B cell (primary cell): ENCODE results near the gene AGAP1. TPM values are rescaled to one million over a fixed set of nuclear protein-coding genes. Genes with fewer than 3 reads are reported as not detected.

Experiments used
- ATAC-seq: fragments of 200-7000 bp; cut with Tn5 transposase; one replicate; pipeline ENCODE4 v1.10.0; 2021; ENCODE audit warnings: low read depth, mild to moderate bottlenecking, moderate number of reproducible peaks, moderate library complexity
- CTCF ChIA-PET: fragments of 350-600 bp; sonication (Branson Sonifier 250); formaldehyde crosslinking; loops from one replicate; lab custom pipeline; 2021; ENCODE audit warnings: antibody characterized with exemption, inconsistent platforms; lab: Charles Lee
- POLR2A ChIA-PET: fragments of 350-600 bp; sonication (Branson Sonifier 250); formaldehyde crosslinking; loops from one replicate; lab custom pipeline; 2021; ENCODE audit warnings: antibody characterized with exemption; lab: Charles Lee
- DNase-seq: peaks from one replicate; pipeline ENCODE4 v3.0.0; 2013
- H2AFZ ChIP-seq: 2 replicates; pipeline ENCODE4 v1.6.1; 2012; ENCODE audit warnings: mild to moderate bottlenecking, low read depth, low read length; ENCODE audit not compliant: insufficient read depth, poor library complexity, severe bottlenecking
- H3K27ac ChIP-seq, 2 donors: 1 replicate in 1 of 2; 2 replicates in 1 of 2; pipeline ENCODE4 v1.5.1; 2012 to 2013; ENCODE audit warnings: low read length in 2 of 2, mild to moderate bottlenecking in 2 of 2, moderate library complexity in 1 of 2
- H3K27me3 ChIP-seq, 4 experiments: fragments of 200-600 bp in 1 of 4; sonication (generic) in 1 of 4; replicated peaks in 1 of 4; 1 replicate in 2 of 4; 2 replicates in 2 of 4; pipeline versions ENCODE4 v1.6.1 to v1.7.0; 2013 to 2016; ENCODE audit warnings: low read length in 3 of 4, mild to moderate bottlenecking in 2 of 4, mixed read lengths in 1 of 4, moderate library complexity in 1 of 4; ENCODE audit not compliant: insufficient read depth in 4 of 4, control insufficient read depth in 3 of 4; ENCODE audit errors: control extremely low read depth in 1 of 4
- H3K36me3 ChIP-seq, 2 experiments: replicated peaks in 1 of 2; 1 replicate in 1 of 2; 2 replicates in 1 of 2; pipeline versions ENCODE4 v1.6.1 to v1.7.1; 2013; ENCODE audit warnings: low read length in 1 of 2; ENCODE audit not compliant: insufficient read depth in 2 of 2, control insufficient read depth in 1 of 2; ENCODE audit errors: control extremely low read depth in 1 of 2, extremely low read depth in 1 of 2
- H3K4me1 ChIP-seq, 2 donors: fragments of 200-600 bp in 1 of 2; sonication (generic) in 1 of 2; 1 replicate in 1 of 2; 2 replicates in 1 of 2; pipeline versions ENCODE4 v1.5.1 to v1.6.1; 2013 to 2017; ENCODE audit warnings: low read length in 2 of 2; ENCODE audit not compliant: control insufficient read depth in 2 of 2, insufficient read depth in 2 of 2
- H3K4me2 ChIP-seq: replicated peaks from 2 replicates; pipeline ENCODE3; 2012; ENCODE audit warnings: mild to moderate bottlenecking, low read depth, low read length; ENCODE audit not compliant: poor library complexity, severe bottlenecking
- H3K4me3 ChIP-seq, 5 experiments: fragments of 200-600 bp in 1 of 5; sonication (generic) in 1 of 5; 1 replicate in 3 of 5; 2 replicates in 2 of 5; pipeline versions ENCODE4 v1.5.1 to v1.7.0; 2011 to 2016; ENCODE audit warnings: low read length in 4 of 5, mild to moderate bottlenecking in 4 of 5, low read depth in 2 of 5, control low read depth in 1 of 5, moderate library complexity in 1 of 5; ENCODE audit not compliant: insufficient read depth in 1 of 5; ENCODE audit errors: control extremely low read depth in 1 of 5, extremely low read depth in 1 of 5
- H3K79me2 ChIP-seq: fragments of 200-600 bp; sonication (generic); one replicate; pipeline ENCODE4 v1.6.0; 2016; ENCODE audit warnings: low read length; ENCODE audit not compliant: control insufficient read depth, insufficient read depth
- H3K9ac ChIP-seq: fragments of 200-600 bp; sonication (generic); 2 replicates; pipeline ENCODE4 v1.6.1; 2017; ENCODE audit warnings: mild to moderate bottlenecking, low read length, moderate library complexity
- H3K9me3 ChIP-seq, 3 donors: one replicate each; pipeline versions ENCODE4 v1.6.1 to v1.7.1; 2013; ENCODE audit warnings: low read length in 2 of 3; ENCODE audit not compliant: control insufficient read depth in 2 of 3, insufficient read depth in 1 of 3; ENCODE audit errors: control extremely low read depth in 1 of 3
- H4K20me1 ChIP-seq: 2 replicates; pipeline ENCODE4 v1.6.0; 2012; ENCODE audit warnings: mild to moderate bottlenecking, low read length; ENCODE audit not compliant: insufficient read depth, control insufficient read depth, poor library complexity, severe bottlenecking
- H3K27ac Mint-ChIP-seq: one replicate; pipeline ENCODE4 v1.8.0; 2021; ENCODE audit warnings: mixed read lengths
- H3K27me3 Mint-ChIP-seq: one replicate; pipeline ENCODE4 v1.8.0; 2021; ENCODE audit warnings: mixed read lengths
- H3K4me1 Mint-ChIP-seq: one replicate; pipeline ENCODE4 v1.8.0; 2021; ENCODE audit warnings: mixed read lengths
- H3K4me3 Mint-ChIP-seq: one replicate; pipeline ENCODE4 v1.8.0; 2021; ENCODE audit warnings: mixed read lengths
- H3K9me3 Mint-ChIP-seq: one replicate; pipeline ENCODE4 v1.8.0; 2022; ENCODE audit warnings: mixed read lengths; ENCODE audit not compliant: insufficient read depth
- CTCF ChIP-seq: fragments of 200-600 bp; IDR thresholded peaks from one replicate; pipeline ENCODE4 v1.8.0; 2022; ENCODE audit warnings: antibody characterized with exemption, mild to moderate bottlenecking
- EZH2 ChIP-seq: IDR thresholded peaks from 2 replicates; pipeline ENCODE4 v1.6.1; 2012; ENCODE audit warnings: borderline replicate concordance, low read depth, mild to moderate bottlenecking, moderate library complexity, low read length; ENCODE audit not compliant: insufficient read depth, poor library complexity, severe bottlenecking
- WGBS: methylation state at CpG from one replicate; pipeline ENCODE4 v1.1.5; 2013; ENCODE audit warnings: missing lambda C conversion rate; ENCODE audit not compliant: insufficient coverage; 5-methylcytosine and 5-hydroxymethylcytosine counted together
- intact Hi-C: fragments of 100-400 bp; cut with micrococcal nuclease; formaldehyde crosslinking; loops from one replicate; pipeline ENCODE4 v1.10.0; 2022
- polyA plus RNA-seq: library from polyadenylated mRNA; depleted of rRNA; stranded (reverse); fragments of >200 nt; gene quantifications from 2 replicates; pipeline ENCODE4 v1.2.3, GENCODE V29; 2012
- total RNA-seq, 2 donors: library from RNA; stranded (reverse); fragments of 120-200 nt in 1 of 2; gene quantifications; 1 replicate in 1 of 2; 2 replicates in 1 of 2; pipeline versions ENCODE4 v1.2.3 to v1.2.4, GENCODE V29; 2013 to 2022

Gene AGAP1
- total and polyA plus RNA-seq, 2 donors (not counting 1 experiment from before 2014, with no cell fraction given), result 0.01 TPM; not detected in 1

- intact Hi-C loops, result no loop called here
- H4K20me1 ChIP-seq, result no peaks in the 10 kb centered on the region
- no peaks in the 10 kb centered on the region for H3K27me3 Mint-ChIP-seq
- H3K27ac ChIP-seq, result no peak overlapping the region
- H3K4me3 Mint-ChIP-seq, result no peak overlapping the region
- H3K79me2 ChIP-seq, result no peaks in the 10 kb centered on the region
- peaks cover 0 to 9% (median 0%) of the 10 kb centered on the region in 3 donors for H3K9me3 ChIP-seq
- no peak overlapping the region for H3K4me3 ChIP-seq
- H3K4me1 Mint-ChIP-seq, result no peaks in the 10 kb centered on the region
- no peak overlapping the region for H3K4me2 ChIP-seq
- ATAC-seq, result no peak
- no peaks in the 10 kb centered on the region for H3K4me1 ChIP-seq
- no peak overlapping the region for H3K27ac Mint-ChIP-seq
- H3K27me3 ChIP-seq, result no peaks in the 10 kb centered on the region
- no peak for DNase-seq
- WGBS, result 87% methylated on average over 9 of the region's 10 CpGs
- H3K36me3 ChIP-seq, result no peaks in the 10 kb centered on the region
- TF ChIP-seq EZH2, result no peak
- TF ChIP-seq CTCF, result no peak
- ChIA-PET POLR2A (no interaction called here), CTCF (no interaction called here)
- H3K9me3 Mint-ChIP-seq, result no peaks in the 10 kb centered on the region
- no peak overlapping the region for H3K9ac ChIP-seq
- H2AFZ ChIP-seq, result no peak overlapping the region
Measured at GRCh38 chr2:236047176-236047575, 553.3 kb downstream of the AGAP1 start.

GRCh38 chr2:236047886-236048540, 554.2 kb downstream of the AGAP1 start:
- H3K4me2 ChIP-seq, result no peak overlapping the region
- H3K4me3 Mint-ChIP-seq, result no peak overlapping the region
- no peak overlapping the region for H3K4me3 ChIP-seq
- H2AFZ ChIP-seq, result no peak overlapping the region
- no peaks in the 10 kb centered on the region for H3K27me3 ChIP-seq
- no peak overlapping the region for H3K9ac ChIP-seq
- CTCF ChIA-PET, result no interaction called here
- H3K36me3 ChIP-seq, result no peaks in the 10 kb centered on the region
- no peak overlapping the region for H3K27ac Mint-ChIP-seq
- peaks cover 0 to 9% (median 0%) of the 10 kb centered on the region in 3 donors for H3K9me3 ChIP-seq
- no peaks in the 10 kb centered on the region for H4K20me1 ChIP-seq
- no peaks in the 10 kb centered on the region for H3K27me3 Mint-ChIP-seq
- TF ChIP-seq EZH2 (no peak), CTCF (no peak)
- intact Hi-C loops, result no loop called here
- POLR2A ChIA-PET, result no interaction called here
- peaks cover 2% of the 10 kb centered on the region for H3K9me3 Mint-ChIP-seq
- 95% methylated on average over 5 of the region's 10 CpGs for WGBS
- no peaks in the 10 kb centered on the region for H3K4me1 Mint-ChIP-seq
- no peaks in the 10 kb centered on the region for H3K79me2 ChIP-seq
- H3K4me1 ChIP-seq, result no peaks in the 10 kb centered on the region
- DNase-seq (no peak), ATAC-seq (no peak)
- H3K27ac ChIP-seq, result no peak overlapping the region
